ENCODE measurements around the gene HOXA13. TPM values are rescaled to one million over a fixed set of nuclear protein-coding genes. Genes with fewer than 3 reads are reported as not detected.

The HOXA13 gene
- total RNA-seq, 2 donors from 2014 or later: not detected

DNA sequence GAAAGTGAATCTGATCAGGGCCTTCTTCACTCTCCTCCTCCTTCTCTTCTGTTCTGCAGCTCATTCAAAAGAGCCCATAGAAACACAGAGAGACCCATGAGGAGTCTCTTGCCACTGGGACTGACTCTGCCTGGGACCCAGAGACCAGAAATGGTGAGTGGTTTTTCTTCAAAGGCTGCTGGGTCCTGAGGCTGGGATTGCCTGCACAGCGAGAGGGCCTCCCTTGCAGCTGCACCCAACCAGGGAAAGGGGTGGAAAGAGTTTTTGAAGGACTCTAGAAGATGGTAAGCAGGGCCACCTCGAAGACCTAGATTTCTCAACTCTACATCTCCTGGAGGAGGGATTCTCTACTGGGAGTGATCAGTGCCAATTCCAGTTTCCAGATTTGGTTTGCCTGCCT is 15.5 kb upstream of the HOXA13 start:
- Histone ChIP-seq H3K27ac (no peak overlapping the region), H3K27me3 (peaks cover 12 to 35% of the 10 kb centered on the region in 2 donors), H3K4me1 (peaks cover 0 to 16% of the 10 kb centered on the region in 2 donors), H3K4me3 (no peak overlapping the region), H3K9me3 (no peaks in the 10 kb centered on the region), H3K36me3 (no peaks in the 10 kb centered on the region)
- TF ChIP-seq, protein P1, sequence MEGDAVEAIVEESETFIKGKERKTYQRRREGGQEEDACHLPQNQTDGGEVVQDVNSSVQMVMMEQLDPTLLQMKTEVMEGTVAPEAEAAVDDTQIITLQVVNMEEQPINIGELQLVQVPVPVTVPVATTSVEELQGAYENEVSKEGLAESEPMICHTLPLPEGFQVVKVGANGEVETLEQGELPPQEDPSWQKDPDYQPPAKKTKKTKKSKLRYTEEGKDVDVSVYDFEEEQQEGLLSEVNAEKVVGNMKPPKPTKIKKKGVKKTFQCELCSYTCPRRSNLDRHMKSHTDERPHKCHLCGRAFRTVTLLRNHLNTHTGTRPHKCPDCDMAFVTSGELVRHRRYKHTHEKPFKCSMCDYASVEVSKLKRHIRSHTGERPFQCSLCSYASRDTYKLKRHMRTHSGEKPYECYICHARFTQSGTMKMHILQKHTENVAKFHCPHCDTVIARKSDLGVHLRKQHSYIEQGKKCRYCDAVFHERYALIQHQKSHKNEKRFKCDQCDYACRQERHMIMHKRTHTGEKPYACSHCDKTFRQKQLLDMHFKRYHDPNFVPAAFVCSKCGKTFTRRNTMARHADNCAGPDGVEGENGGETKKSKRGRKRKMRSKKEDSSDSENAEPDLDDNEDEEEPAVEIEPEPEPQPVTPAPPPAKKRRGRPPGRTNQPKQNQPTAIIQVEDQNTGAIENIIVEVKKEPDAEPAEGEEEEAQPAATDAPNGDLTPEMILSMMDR (IDR thresholded peaks at IDR 0.05): no peak
- peak; percentile 18 for DNase-seq (ENCODE audit: low spot score)

DNA sequence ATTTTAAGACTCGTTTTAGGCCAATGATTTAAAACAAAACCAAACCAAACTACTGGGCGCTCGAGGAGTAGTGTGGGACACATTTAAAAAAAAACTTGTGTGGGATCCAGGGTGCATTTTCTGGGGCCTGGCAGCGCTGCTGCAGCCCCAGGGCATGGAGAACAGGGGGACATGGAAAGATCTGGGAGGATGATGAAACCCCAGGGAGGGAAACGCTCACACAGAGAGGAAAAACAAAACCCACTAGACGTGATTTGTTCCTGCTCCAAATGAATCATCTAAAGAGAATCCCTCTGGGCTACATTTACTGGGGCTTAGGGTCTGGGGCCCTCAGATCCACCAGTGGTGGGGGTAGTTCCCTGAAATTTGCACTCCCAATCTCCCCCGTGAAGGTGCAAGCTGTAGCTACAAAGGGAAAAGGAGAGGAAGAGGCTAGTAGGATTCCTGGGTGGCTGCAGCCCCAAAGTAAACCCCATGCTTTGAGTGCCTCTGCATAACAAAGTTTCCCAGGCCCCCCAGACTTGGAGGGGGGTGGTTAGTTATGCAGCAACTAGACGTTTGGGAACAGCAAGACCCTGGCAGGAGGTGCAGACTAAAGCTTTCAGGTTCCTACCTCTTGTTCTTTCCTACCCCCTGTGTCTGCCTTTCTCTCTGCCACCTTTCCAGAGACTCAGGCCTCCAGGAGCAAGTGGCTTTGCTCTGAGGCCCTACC is 14.5 kb upstream of the HOXA13 start:
- no peaks in the 10 kb centered on the region for H3K9me3 ChIP-seq
- DNase-seq (ENCODE audit: low spot score): peak; percentile 43
- no peaks in the 10 kb centered on the region for H3K36me3 ChIP-seq
- TF ChIP-seq, protein P1 (IDR thresholded peaks at IDR 0.05): no peak
- H3K4me3 ChIP-seq: no peak overlapping the region
- H3K27ac ChIP-seq: no peak overlapping the region
- peaks cover 0 to 15% of the 10 kb centered on the region in 2 donors for H3K4me1 ChIP-seq
- H3K27me3 ChIP-seq: peaks cover 15 to 32% of the 10 kb centered on the region in 2 donors

DNA sequence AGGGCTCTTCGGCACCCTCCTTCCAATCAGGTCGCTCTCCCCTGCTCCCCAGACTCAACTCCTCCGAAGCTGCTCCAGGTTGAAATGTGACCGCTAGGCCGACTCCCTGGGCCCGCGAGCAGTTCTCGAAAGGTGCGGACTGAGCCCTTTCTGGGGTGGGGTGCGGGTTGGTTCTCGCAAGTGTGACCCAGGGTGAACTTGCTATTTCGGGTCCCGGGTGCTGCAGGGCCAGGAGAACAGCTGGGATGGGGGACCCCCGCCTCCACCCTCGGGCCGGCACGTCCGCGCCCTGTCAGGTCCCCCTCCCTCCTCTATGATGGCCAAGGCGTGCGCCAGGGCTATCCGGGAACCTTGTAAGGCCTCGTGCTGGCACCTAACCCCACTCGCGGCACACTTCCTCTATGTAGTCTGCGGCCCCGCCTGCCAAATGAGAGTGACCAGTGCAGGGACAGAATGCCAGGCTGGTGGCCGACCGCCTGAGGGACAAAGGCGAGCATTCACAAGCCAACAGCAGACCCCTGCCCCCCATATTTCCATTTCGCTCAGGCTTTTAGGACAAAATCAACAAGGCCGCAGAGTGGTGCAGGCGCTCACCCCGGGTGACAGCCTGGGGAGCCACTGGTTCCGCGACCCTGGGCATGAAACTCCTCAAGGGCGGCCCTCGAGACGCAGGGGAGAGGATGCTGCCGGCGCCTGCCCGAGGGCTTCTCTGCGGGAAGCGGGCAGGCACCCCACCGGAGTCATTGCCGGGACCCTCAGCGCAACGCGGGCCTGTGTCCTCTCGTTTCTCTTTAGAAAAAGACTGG is 13.7 kb upstream of the HOXA13 start:
- Histone ChIP-seq H3K27me3 (peaks cover 15 to 36% of the 10 kb centered on the region in 2 donors), H3K4me1 (peaks cover 0 to 15% of the 10 kb centered on the region in 2 donors), H3K36me3 (no peaks in the 10 kb centered on the region), H3K27ac (no peak overlapping the region), H3K4me3 (no peak overlapping the region), H3K9me3 (no peaks in the 10 kb centered on the region)
- DNase-seq (ENCODE audit: low spot score): peak; percentile 43
- TF ChIP-seq, protein P1 (IDR thresholded peaks at IDR 0.05): no peak

DNA sequence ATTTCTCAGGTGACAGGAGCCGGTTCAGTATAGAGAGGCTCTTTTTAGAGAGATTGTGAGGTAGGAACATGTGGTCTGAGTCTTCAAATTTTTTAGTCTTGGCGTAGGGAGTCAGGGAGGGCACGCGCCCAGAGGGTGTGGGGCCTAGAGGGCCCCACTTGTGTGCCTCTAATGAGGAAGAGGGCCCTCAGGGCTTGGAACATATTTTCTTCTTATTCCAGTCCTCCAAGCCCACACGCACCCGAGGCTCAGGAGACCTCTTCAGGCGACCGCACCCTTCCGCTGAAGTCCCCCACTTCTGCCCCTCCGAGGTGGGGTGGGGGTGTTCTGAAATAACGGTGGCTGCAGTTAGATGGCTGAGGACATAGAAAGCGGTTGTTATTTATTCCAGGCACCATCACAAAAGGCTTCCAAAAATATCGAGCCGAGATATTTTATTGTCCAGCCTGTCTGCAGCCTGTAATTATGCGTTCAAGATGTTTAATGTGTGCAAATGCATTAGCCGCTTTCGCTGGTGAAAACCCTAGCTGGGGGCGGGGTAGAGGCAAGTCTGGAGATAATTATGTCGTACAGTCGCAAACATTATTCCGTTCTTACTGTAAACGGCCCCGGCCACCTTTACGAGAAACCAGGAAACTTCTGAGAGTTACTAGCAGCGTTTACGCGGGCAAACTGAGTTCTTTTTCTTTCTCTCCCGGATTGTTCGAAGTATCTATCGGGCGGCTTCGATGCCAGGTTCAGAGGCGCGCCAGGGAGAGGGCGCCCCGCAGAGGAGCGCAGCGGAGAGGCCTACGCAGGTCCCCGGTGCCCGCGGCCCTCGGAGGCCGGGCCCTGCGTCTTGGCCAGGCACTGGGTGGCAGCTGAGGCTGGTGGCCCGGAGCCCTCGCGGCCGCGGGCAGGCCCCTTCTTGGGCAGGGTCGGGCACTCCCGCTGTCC is 12.9 kb upstream of the HOXA13 start:
- peaks cover 15 to 36% of the 10 kb centered on the region in 2 donors for H3K27me3 ChIP-seq
- H3K27ac ChIP-seq: no peak overlapping the region
- peaks cover 0 to 15% of the 10 kb centered on the region in 2 donors for H3K4me1 ChIP-seq
- no peaks in the 10 kb centered on the region for H3K9me3 ChIP-seq
- no peak overlapping the region for H3K4me3 ChIP-seq
- H3K36me3 ChIP-seq: no peaks in the 10 kb centered on the region
- TF ChIP-seq, protein P1 (IDR thresholded peaks at IDR 0.05): no peak
- DNase-seq (ENCODE audit: low spot score): no peak

DNA sequence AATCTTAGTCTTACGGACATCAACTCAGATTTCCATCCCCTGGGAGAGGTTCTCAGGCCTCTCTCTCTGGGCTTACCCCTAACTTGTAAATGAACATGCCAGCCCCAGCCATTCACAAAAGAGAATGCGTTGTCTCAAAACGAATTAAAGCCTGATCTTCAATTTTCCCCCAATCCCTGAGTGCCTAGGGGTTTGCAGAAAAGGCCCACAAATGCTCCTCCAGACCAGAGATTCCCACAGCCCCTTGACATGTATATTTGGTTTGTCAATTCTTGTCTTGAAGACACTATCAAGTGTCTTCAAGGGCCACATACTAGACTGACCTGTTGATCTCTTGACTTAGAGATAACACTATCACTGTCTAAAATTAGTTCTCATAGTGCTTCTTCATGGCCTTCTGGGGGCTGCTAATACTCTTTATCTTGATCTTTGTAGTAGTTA is 11.9 kb upstream of the HOXA13 start:
- H3K27ac ChIP-seq: no peak overlapping the region
- TF ChIP-seq, protein P1 (IDR thresholded peaks at IDR 0.05): no peak
- peaks cover 0 to 15% of the 10 kb centered on the region in 2 donors for H3K4me1 ChIP-seq
- H3K4me3 ChIP-seq: no peak overlapping the region
- peaks cover 15 to 40% of the 10 kb centered on the region in 2 donors for H3K27me3 ChIP-seq
- no peaks in the 10 kb centered on the region for H3K9me3 ChIP-seq
- no peaks in the 10 kb centered on the region for H3K36me3 ChIP-seq
- no peak for DNase-seq (ENCODE audit: low spot score)

Measured in right atrium auricular region (tissue), 2 donors.